GM18858 (cell line): ENCODE data around the gene PROSER3.
A peak's percentile ranks its signal among the peaks of the same experiment; 100 is the strongest.

ENCODE experiments used
- ATAC-seq: cut with Tn5 transposase; IDR thresholded peaks from one replicate; pipeline ENCODE4 v1.9.1; 2021; ENCODE audit not compliant: unreplicated experiment

Gene PROSER3

DNA sequence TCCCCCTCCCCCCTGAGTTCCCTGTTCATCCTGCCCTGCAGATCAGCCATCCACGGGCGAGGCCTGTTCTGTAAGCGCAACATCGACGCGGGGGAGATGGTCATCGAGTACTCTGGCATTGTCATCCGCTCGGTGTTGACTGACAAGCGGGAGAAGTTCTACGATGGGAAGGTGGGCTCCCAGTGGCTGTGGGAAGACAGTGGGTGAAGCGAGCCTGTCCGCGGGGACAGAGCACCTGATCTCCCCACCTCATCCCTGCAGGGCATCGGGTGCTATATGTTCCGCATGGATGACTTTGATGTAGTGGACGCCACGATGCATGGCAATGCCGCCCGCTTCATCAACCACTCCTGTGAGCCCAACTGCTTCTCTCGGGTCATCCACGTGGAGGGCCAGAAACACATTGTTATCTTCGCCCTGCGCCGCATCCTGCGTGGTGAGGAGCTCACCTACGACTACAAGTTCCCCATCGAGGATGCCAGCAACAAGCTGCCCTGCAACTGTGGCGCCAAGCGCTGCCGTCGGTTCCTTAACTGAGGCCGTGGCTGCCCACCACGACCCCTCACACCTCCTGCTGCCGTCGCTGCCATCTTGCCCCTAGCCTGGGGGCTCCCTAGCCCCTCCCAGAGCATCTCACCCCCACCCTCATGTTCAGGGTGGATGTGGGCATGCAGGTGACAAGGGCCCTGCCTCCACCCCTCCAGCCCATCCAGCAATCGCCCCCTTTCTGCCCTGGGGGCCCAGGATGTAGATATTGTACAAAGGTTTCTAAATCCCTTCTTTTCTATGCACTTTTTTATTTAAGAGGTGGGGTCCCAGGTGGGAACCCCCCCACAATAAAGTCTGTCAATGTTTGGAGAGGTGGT, 19.7 kb upstream of the PROSER3 start:
- ATAC-seq, result no peak

- ATAC-seq, result no peak
Observed at GRCh38 chr19:35738887-35739229, 19.1 kb upstream of the PROSER3 start.

DNA sequence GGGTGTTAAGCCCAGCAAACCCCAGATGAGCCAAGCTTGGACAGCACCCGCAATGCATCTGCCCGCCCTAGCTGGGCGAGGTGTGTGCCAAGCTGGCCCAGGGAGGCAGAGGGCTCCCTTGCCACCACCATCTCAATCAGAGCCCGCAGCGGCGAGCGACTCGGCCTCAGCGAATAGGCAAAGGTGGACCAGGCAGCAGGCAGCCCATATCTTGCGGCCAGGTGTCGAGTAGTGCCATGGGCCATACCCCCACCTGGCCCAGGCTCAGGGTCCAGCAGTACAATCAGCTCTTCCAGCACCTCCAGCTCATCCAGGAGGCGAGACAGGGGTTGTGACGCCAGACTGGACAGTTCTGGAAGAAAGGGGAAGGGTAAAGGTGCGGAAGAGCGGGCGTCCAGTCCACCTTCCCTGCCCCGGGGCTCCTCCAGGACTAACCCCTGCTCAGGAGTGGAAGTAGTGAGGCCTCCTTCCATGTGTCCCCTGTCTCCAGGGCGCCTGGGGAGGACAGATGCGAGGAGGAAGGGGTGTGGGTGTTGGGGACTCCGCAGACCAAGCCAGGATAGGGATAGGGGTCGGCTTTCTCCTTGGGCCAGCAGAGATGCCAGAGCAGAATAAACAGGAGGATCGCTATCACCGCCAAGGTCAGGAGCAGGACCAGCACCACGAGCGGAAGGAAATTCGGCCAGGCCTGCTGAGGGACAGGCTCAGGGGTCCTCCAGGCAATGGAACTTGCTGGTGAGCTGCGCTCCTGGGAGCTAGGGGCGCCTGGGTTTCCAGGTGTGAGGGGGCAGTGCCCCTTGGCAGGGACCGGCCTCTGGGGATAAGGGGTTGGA, 18.5 kb upstream of the PROSER3 start:
- no peak for ATAC-seq

DNA sequence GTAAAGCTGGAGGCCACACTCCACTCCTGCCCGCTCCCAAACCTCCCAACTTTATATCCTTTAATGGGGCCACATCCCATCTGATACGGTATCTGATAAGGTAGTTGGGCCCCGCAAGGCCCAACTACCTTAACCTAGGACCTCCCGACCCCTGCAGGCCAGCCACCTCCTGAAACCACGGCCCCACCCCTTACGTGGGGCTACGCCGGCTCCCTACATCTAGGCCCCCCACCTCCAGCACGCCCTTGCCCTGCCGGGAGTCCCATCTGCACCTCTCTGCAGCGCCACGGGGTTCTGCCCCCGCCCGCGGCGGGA, 17.9 kb upstream of the PROSER3 start:
- peak; percentile 14 for ATAC-seq

- peak; percentile 29 for ATAC-seq
Observed at GRCh38 chr19:35740423-35741202, 17.4 kb upstream of the PROSER3 start.

- no peak for ATAC-seq
Observed at GRCh38 chr19:35741203-35741515, 16.8 kb upstream of the PROSER3 start.

DNA sequence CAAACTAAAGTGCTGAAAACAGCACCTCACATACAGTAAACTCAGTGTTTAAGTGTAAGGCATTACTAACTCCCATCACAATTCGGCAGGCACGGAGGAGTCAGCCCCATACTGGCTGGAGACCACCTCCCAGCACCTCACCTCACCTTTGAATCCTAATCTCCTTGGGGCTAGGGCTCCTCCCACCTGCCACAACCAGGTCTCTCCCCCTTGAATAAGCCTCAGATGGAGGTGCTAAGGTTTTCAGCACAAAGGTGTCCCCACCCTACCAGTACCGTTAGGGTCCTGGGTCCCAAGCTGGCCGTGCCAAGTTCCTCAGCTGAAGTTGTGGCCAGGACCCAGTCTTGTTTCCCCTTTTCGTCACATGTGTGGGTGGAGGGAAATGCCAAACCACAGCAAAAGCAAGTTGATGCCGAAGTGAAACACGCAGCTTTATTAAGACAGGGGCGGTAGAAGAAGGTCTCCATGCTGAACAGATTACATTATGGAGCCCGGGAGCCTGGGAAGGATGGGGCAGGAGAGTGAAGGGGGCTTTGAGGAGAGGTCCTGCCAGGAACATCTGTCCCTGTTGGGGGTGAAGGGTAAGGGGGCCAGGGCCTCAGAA, 15.8 kb upstream of the PROSER3 start, which contains the start of gene IGFLR1:
IGFLR1 (minus strand) TSS at position 332 of the 604 bp plus-strand sequence. CDS start 1,272 bp downstream, outside the sequence.
- ATAC-seq, result no peak

DNA sequence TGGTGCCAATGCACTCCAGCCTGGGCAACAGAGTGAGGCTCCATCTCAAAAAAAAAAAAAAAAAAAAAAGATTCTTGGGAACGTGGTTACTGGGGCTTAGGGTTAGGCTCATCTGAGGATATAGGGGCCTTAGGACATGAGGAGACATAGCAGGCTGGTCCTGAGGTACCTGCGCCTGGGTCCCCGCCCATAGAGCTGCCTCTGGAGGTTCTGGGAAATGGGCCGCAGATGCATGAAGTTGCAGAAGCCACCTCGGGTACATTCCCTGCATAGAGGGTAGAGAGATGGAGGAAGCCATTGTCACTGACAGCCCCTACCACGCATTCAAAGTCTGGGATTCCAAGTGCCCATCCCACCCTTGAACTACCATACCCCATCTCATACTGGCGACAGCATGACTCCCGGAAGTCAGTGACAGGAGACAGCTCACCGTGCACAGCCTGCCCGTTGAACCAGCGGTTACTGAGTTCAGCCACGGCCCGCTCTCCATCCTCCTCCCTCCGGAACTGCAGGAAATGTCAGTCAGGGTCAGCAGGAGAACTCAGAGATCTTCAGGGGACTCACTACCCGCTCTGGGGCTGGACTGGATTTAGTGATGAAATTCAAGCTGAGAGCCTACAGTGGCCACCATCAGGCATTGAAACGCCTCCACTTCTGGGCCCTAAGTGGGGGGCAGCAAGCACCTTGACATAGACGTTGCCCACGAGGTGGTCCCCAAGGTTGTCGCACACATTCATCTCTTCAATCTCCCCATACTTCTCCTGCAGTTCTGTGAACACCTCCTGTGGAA, 14.1 kb upstream of the PROSER3 start:
- no peak for ATAC-seq

DNA sequence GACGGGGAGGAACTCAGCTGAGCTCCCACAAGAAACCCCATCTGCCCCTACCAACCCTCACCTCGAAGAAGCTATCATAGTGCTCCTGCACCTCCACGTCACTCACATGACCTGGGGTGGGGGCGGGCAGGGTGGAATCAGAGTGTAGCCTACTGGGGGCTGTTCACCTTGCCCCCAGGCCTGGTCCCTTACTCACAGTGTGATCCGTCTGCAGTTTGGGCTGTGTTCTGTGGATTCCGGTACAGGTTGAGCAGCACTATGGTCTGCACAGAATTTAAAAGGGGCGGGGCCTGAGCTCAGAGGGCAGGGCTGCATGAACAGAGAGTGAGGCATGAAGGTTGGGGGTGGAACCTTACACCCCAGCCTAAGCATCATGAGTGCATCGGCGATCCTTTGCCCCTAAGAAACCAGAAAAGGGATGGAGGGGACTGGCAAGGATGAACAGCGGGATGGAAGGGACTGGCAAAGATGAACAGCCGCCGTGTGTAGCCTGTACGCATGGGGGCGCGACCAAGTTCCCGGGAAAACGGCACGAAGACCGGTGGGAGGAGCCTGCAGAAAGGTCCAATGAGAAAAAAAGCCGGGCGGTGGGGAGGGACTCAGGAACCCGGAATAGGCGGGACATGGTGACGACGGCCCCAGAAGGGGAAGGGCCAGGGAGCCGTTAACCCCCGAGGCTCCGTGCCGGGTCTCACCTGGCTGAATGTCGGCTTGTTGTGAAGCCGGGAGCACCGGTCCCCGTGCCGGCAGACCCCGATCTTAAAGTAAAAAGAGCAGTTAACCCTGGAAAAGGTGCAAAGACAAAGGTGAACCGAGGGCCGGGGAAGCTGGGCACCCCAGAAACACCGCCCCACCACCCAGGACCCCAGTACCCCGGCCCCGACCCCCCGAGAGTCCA, 13.3 kb upstream of the PROSER3 start:
- no peak for ATAC-seq

- ATAC-seq, result peak; percentile 38
Observed at GRCh38 chr19:35745328-35746086, 12.5 kb upstream of the PROSER3 start, which contains the start of the genes PSENEN and U2AF1L4. TSS of gene PSENEN (plus strand) at chr19:35745651. CDS start at chr19:35745931, 280 bp downstream. TSS of gene U2AF1L4 (minus strand) at chr19:35745418. CDS start at chr19:35745391, 27 bp downstream.

GRCh38 chr19:35746087-35746462, 11.9 kb upstream of the PROSER3 start:
- ATAC-seq, result no peak

- no peak for ATAC-seq
Observed at GRCh38 chr19:35746531-35746930, 11.4 kb upstream of the PROSER3 start.

DNA sequence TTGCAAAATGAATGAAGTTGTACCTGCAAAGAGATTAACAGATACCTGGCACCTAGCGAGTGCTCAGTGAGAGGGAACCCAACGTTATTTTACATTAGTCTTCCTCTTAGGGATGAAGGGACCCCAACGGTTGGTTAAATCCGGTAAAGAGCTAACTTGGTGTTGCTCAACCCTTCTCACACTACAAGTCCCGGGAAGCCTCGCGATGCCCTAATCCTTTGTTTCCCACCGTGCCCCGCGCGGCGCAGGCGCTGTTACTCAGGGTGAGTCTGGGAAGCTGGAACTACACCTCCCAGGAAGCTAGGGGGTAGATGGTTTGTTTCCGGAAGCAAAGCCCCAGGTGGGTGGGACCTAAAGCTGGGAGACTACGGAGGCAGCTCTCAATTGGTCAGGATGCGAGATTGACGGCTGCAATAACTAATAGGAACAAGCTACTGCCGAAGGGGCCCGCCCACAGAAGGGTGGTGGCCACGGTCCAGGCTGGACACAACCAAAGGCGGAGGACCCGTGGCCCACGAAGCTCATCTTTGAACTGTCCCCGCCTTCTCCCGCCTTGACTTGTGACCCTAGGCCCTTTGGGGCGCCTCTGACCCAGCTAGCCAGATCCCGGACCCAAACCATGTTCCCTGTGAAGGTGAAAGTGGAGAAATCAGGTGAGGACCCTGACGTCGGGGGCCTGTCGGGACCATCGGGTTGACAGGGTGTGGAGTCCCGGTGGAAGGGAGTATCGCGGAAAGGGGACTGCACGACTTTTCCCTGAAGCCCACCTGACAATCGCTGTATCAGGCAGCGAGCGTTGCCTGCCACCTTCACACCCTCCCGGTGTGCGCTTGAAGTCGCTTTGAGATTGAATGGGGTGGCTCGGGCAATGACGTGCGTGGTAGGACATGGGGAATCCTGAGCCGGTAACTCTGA, 9.6 kb upstream of the PROSER3 start, which contains the start of gene LIN37:
LIN37 (plus strand) TSS at position 471 of the 915 bp plus-strand sequence; CDS start at position 620, 149 bp downstream.
- ATAC-seq, result peak; percentile 65

DNA sequence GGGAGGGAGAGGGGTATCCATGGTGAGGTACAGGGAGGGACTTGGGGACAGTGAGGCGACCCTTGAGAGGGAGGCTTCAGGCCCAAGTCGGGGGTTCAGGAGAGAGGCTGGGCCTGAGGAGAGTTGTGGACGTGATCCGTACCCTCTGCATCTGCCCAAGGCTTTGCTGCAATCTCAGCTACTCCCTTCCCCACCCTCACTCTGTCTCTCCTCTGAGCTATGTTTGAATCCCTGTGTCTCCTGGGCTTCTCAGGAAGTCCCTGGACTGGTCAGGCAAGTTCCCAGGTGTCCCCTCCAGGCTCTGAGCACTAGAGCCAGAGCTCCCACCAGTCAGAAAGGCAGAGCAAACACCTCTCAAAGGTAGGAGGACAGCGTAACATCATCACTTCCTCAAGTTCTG, 7.8 kb upstream of the PROSER3 start:
- ATAC-seq, result no peak

GRCh38 chr19:35751839-35752745, 5.9 kb upstream of the PROSER3 start:
- ATAC-seq, result no peak

DNA sequence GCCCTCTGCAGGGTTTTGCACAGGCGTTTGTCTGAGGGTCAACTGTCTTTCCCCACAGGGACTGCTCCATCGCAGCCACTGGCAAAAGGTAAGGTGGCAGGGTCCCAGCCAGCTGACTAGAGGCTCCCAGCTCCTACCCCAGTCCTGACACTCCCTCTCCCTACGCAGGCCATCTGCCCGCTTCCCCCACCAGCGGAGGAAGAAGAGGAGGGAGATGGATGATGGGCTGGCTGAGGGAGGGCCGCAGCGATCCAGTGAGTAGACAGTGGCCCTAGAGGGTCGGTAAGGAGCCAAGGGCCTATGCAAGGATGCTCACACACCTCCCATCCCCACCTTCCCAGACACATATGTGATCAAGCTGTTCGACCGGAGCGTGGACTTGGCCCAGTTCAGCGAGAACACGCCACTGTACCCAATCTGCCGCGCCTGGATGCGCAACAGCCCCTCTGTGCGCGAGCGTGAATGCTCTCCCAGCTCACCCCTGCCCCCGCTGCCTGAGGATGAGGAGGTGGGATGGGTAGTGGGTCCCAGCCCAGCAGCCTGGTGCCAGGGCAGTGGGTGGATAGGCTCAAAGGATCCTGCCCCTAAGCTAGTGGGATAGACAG, 5.1 kb upstream of the PROSER3 start:
- ATAC-seq, result no peak
